Activated naive CD8-positive, alpha-beta T cell (primary cell): ENCODE measurements around the gene NAPA.

Experiments
- H3K27ac Mint-ChIP-seq: one replicate; pipeline ENCODE4 v1.8.0; 2021; ENCODE audit warnings: mixed read lengths
- H3K27me3 Mint-ChIP-seq: one replicate; pipeline ENCODE4 v1.8.0; 2021; ENCODE audit warnings: mixed read lengths
- H3K36me3 Mint-ChIP-seq: one replicate; pipeline ENCODE4 v1.8.0; 2021; ENCODE audit warnings: mixed read lengths
- H3K4me1 Mint-ChIP-seq: one replicate; pipeline ENCODE4 v1.8.0; 2021; ENCODE audit warnings: low read depth, mixed read lengths
- H3K4me3 Mint-ChIP-seq: one replicate; pipeline ENCODE4 v1.8.0; 2021; ENCODE audit warnings: mild to moderate bottlenecking, mixed read lengths
- H3K9me3 Mint-ChIP-seq: one replicate; pipeline ENCODE4 v1.8.0; 2021; ENCODE audit warnings: low read depth, mixed read lengths

The NAPA gene

GRCh38 chr19:47514869-47515588 is at the start of gene NAPA:
Gene NAPA (minus strand): TSS chr19:47515063. CDS start chr19:47514940, 123 bp downstream.
- H3K9me3 Mint-ChIP-seq: no peaks in the 10 kb centered on the region

GRCh38 chr19:47564081-47564480 is 49.2 kb upstream of the NAPA start:
- H3K4me1 Mint-ChIP-seq: no peaks in the 10 kb centered on the region
- no peaks in the 10 kb centered on the region for H3K36me3 Mint-ChIP-seq
- H3K9me3 Mint-ChIP-seq: no peaks in the 10 kb centered on the region
- no peak overlapping the region for H3K4me3 Mint-ChIP-seq
- no peaks in the 10 kb centered on the region for H3K27me3 Mint-ChIP-seq
- H3K27ac Mint-ChIP-seq: no peak overlapping the region

More at GRCh38 chr19:47514869-47515588, at the start of gene NAPA:
- peak within 1 kb of the TSS; percentile 97 for H3K4me3 Mint-ChIP-seq
- no peaks in the 10 kb centered on the region for H3K27me3 Mint-ChIP-seq
- peaks cover 84% of the 10 kb centered on the region for H3K4me1 Mint-ChIP-seq
- peak within 1 kb of the TSS; percentile 96 for H3K27ac Mint-ChIP-seq
- H3K36me3 Mint-ChIP-seq: no peaks in the 10 kb centered on the region

- Mint-ChIP-seq H3K9me3 (no peaks in the 10 kb centered on the region), H3K4me3 (no peak overlapping the region), H3K36me3 (no peaks in the 10 kb centered on the region), H3K27ac (no peak overlapping the region), H3K4me1 (no peaks in the 10 kb centered on the region), H3K27me3 (no peaks in the 10 kb centered on the region)
These were observed 46.7 kb upstream of the NAPA start for GRCh38 chr19:47561440-47562057.

GRCh38 chr19:47560999-47561398 is 46.1 kb upstream of the NAPA start:
- no peaks in the 10 kb centered on the region for H3K27me3 Mint-ChIP-seq
- H3K36me3 Mint-ChIP-seq: no peaks in the 10 kb centered on the region
- no peaks in the 10 kb centered on the region for H3K4me1 Mint-ChIP-seq
- no peak overlapping the region for H3K4me3 Mint-ChIP-seq
- no peaks in the 10 kb centered on the region for H3K9me3 Mint-ChIP-seq
- no peak overlapping the region for H3K27ac Mint-ChIP-seq

GRCh38 chr19:47550129-47550528 is 35.3 kb upstream of the NAPA start:
- H3K27ac Mint-ChIP-seq: no peak overlapping the region
- H3K4me1 Mint-ChIP-seq: no peaks in the 10 kb centered on the region
- no peaks in the 10 kb centered on the region for H3K36me3 Mint-ChIP-seq
- H3K9me3 Mint-ChIP-seq: no peaks in the 10 kb centered on the region
- H3K27me3 Mint-ChIP-seq: peaks cover 2% of the 10 kb centered on the region
- H3K4me3 Mint-ChIP-seq: no peak overlapping the region

- no peak overlapping the region for H3K27ac Mint-ChIP-seq
- H3K4me1 Mint-ChIP-seq: no peaks in the 10 kb centered on the region
- H3K4me3 Mint-ChIP-seq: no peak overlapping the region
- no peaks in the 10 kb centered on the region for H3K36me3 Mint-ChIP-seq
- H3K27me3 Mint-ChIP-seq: peaks cover 2% of the 10 kb centered on the region
- no peaks in the 10 kb centered on the region for H3K9me3 Mint-ChIP-seq
These were observed 34.5 kb upstream of the NAPA start for GRCh38 chr19:47549261-47549862.

GRCh38 chr19:47547199-47547598 is 32.3 kb upstream of the NAPA start:
- Mint-ChIP-seq H3K27me3 (peaks cover 4% of the 10 kb centered on the region), H3K4me1 (peaks cover 2% of the 10 kb centered on the region), H3K27ac (no peak overlapping the region), H3K4me3 (no peak overlapping the region), H3K36me3 (no peaks in the 10 kb centered on the region), H3K9me3 (no peaks in the 10 kb centered on the region)

GRCh38 chr19:47545061-47545948 is 30.4 kb upstream of the NAPA start:
- H3K4me1 Mint-ChIP-seq: peaks cover 15% of the 10 kb centered on the region
- H3K27me3 Mint-ChIP-seq: peaks cover 4% of the 10 kb centered on the region
- H3K36me3 Mint-ChIP-seq: no peaks in the 10 kb centered on the region
- no peak overlapping the region for H3K27ac Mint-ChIP-seq
- no peaks in the 10 kb centered on the region for H3K9me3 Mint-ChIP-seq
- no peak overlapping the region for H3K4me3 Mint-ChIP-seq

GRCh38 chr19:47544476-47544875 is 29.6 kb upstream of the NAPA start:
- Mint-ChIP-seq H3K27ac (no peak overlapping the region), H3K9me3 (no peaks in the 10 kb centered on the region), H3K4me3 (peak overlapping the region; percentile 63), H3K27me3 (peaks cover 4% of the 10 kb centered on the region), H3K4me1 (peaks cover 15% of the 10 kb centered on the region), H3K36me3 (no peaks in the 10 kb centered on the region)

- no peaks in the 10 kb centered on the region for H3K9me3 Mint-ChIP-seq
- no peaks in the 10 kb centered on the region for H3K36me3 Mint-ChIP-seq
- peaks cover 15% of the 10 kb centered on the region for H3K4me1 Mint-ChIP-seq
- no peak overlapping the region for H3K27ac Mint-ChIP-seq
- peak overlapping the region; percentile 63 for H3K4me3 Mint-ChIP-seq
- H3K27me3 Mint-ChIP-seq: peaks cover 4% of the 10 kb centered on the region
These were observed 29.2 kb upstream of the NAPA start for GRCh38 chr19:47544075-47544474.

- H3K9me3 Mint-ChIP-seq: no peaks in the 10 kb centered on the region
- no peaks in the 10 kb centered on the region for H3K36me3 Mint-ChIP-seq
- no peak overlapping the region for H3K4me3 Mint-ChIP-seq
- H3K4me1 Mint-ChIP-seq: peaks cover 15% of the 10 kb centered on the region
- H3K27me3 Mint-ChIP-seq: peaks cover 2% of the 10 kb centered on the region
- H3K27ac Mint-ChIP-seq: no peak overlapping the region
These were observed 27.2 kb upstream of the NAPA start for GRCh38 chr19:47542030-47542475.

- peak overlapping the region; percentile 79 for H3K27ac Mint-ChIP-seq
- H3K9me3 Mint-ChIP-seq: no peaks in the 10 kb centered on the region
These were observed 26.7 kb upstream of the NAPA start for GRCh38 chr19:47541518-47541917.

GRCh38 chr19:47540748-47541147 is 25.9 kb upstream of the NAPA start:
- H3K27me3 Mint-ChIP-seq: peaks cover 2% of the 10 kb centered on the region
- H3K9me3 Mint-ChIP-seq: no peaks in the 10 kb centered on the region
- H3K27ac Mint-ChIP-seq: no peak overlapping the region
- no peak overlapping the region for H3K4me3 Mint-ChIP-seq
- no peaks in the 10 kb centered on the region for H3K36me3 Mint-ChIP-seq
- peaks cover 15% of the 10 kb centered on the region for H3K4me1 Mint-ChIP-seq

More at GRCh38 chr19:47541518-47541917, 26.7 kb upstream of the NAPA start:
- Mint-ChIP-seq H3K36me3 (no peaks in the 10 kb centered on the region), H3K4me3 (peak overlapping the region; percentile 46), H3K4me1 (peaks cover 15% of the 10 kb centered on the region), H3K27me3 (peaks cover 2% of the 10 kb centered on the region)

GRCh38 chr19:47539747-47540311 is 25.0 kb upstream of the NAPA start:
- Mint-ChIP-seq H3K9me3 (no peaks in the 10 kb centered on the region), H3K36me3 (no peaks in the 10 kb centered on the region), H3K4me3 (no peak overlapping the region), H3K4me1 (peaks cover 15% of the 10 kb centered on the region), H3K27me3 (peaks cover 2% of the 10 kb centered on the region), H3K27ac (no peak overlapping the region)
